Skin epidermis (tissue), 12 donors: ENCODE data around the gene FAM221B.

Source experiments
- H3K27ac ChIP-seq, 21 experiments: fragments of 200-600 bp; sonication (generic) in 11 of 21; one replicate each; pipeline ENCODE4 v1.5.0; 2020; ENCODE audit warnings: mild to moderate bottlenecking in 3 of 21, inconsistent platforms in 2 of 21, moderate library complexity in 2 of 21
- H3K4me3 ChIP-seq, 7 experiments: fragments of 200-600 bp; sonication (generic) in 2 of 7; one replicate each; pipeline ENCODE4 v1.5.0; 2020; ENCODE audit warnings: inconsistent platforms in 2 of 7, mild to moderate bottlenecking in 2 of 7, moderate library complexity in 1 of 7

Gene FAM221B, protein sequence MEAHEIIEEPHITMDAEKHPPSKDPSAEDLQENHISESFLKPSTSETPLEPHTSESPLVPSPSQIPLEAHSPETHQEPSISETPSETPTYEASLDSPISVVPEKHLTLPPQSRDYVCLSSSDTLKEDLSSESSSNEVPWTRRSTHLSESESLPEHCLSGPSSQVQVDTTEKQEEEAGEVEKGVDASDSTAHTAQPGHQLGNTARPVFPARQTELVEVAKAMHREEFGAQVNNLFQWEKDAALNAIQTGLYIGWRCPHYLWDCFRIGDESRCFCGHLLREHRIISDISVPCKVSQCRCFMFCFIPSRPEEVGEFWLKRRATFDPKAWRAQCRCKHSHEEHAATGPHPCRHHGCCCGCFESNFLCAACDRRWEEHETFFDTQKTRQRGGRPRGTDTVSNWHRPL

GRCh38 chr9:35828716-35829083, at the start of gene FAM221B:
TSS of gene FAM221B (minus strand) at chr9:35828732. CDS start at chr9:35826161, 2,571 bp downstream.
- H3K4me3 ChIP-seq = peak within 1 kb of the TSS; percentile 50 to 76 (median 75)
- H3K27ac ChIP-seq = peak within 1 kb of the TSS; percentile 75 to 98 (median 87)

DNA sequence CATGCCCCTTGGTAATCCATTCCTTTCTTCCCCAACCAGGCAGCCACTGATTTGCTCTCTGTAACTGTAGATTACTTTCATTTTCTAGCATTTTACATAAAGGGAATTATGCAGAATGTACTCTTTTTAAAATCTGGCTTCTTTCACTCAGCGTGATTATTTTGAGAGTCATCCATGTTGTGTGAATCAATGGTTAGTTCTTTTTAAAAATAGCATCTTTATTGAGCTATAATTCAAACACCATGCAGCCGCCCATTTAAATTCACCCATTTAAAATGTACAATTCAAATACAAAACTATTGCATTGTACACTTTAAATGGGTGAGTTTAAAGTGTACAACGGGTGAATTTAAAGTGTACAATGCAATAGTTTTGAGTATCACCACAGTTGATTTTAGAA, 44.0 kb upstream of the FAM221B start:
- H3K27ac ChIP-seq = no peak overlapping the region

DNA sequence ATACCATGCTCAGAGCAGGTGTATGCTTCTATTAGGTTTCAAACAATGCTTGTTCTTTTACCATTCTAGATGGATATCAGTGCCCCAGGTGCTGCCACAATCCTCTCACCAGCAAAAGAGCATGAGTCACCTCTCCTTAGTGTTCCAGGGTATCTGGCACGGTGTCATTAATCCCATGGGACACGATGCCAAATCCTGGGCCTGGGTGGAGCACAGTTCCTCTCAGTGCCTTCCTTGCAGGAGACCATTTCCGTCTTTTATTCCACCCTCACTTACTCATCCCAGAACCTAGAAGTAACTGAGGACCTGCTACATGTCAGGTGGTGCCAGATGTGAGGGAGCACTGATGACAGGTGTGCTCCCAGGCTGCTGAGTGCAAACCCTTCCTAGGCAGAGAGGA, 43.0 kb upstream of the FAM221B start:
- Histone ChIP-seq H3K27ac (no peak overlapping the region), H3K4me3 (no peak overlapping the region)

More for the DNA sequence above, 44.0 kb upstream of the FAM221B start:
- no peak overlapping the region for H3K4me3 ChIP-seq

DNA sequence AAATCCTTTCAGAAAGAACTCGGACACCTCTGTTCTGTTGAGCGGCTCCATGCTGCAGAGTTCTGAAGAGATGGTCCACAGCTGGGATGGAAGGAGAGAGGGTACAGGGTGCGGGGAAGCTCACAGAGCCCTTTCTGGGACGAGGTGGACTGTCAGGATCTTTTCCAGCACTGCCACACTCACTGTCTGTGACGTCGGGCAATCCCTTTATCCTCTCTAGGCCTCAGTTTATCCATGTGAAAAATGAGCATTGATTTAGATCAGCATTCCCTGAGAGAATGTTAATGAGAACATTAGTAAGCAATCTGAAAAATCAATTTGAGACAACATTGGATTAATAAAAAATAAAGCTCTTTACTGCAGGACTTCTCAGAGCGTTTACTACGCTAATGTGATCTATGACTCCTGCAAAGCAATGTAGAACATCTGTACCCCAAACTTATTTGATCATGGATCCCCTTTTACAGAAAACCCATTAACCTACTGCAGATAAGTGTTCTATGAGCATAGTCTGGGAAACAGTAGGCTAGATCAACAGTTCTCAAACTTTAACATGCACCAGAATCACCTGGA, 41.9 kb upstream of the FAM221B start, which contains the start of gene OR13J1:
Gene OR13J1 (minus strand): TSS at position 51 of the 573 bp plus-strand sequence. CDS start 0 bp downstream, at position 51.
- H3K4me3 ChIP-seq = no peak within 1 kb of the TSS
- no peak within 1 kb of the TSS for H3K27ac ChIP-seq

DNA sequence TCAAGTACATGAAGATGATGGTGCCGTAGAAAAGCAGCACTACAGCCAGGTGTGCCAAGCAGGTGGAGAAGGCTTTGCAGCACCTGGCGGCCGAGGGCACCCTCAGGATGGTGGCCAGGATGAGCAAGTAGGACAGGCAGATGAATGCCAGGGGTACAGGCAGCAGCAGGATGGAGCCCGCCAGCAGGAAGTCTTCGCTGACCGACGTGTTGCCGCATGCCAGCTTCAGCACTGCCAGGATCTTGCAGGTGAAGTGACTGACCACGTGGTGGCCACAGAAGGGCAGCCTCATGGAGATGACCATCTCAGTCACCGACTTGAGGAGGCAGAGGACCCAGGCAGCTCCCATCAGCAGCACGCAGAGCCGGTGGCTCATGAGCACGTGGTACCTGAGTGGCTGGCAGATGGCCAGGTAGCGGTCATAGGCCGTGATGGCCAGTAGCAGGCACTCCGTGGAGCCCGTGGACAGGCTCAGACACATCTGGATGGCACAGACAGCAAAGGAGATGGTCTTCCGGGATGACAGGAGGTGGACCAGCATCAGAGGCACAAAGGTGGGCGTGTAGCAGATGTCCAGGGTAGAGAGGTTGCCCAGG, 41.2 kb upstream of the FAM221B start:
- H3K4me3 ChIP-seq = no peak overlapping the region
- no peak overlapping the region for H3K27ac ChIP-seq

- Histone ChIP-seq H3K27ac (no peak overlapping the region), H3K4me3 (no peak overlapping the region)
Observed at GRCh38 chr9:35868933-35869332, 40.4 kb upstream of the FAM221B start.

DNA sequence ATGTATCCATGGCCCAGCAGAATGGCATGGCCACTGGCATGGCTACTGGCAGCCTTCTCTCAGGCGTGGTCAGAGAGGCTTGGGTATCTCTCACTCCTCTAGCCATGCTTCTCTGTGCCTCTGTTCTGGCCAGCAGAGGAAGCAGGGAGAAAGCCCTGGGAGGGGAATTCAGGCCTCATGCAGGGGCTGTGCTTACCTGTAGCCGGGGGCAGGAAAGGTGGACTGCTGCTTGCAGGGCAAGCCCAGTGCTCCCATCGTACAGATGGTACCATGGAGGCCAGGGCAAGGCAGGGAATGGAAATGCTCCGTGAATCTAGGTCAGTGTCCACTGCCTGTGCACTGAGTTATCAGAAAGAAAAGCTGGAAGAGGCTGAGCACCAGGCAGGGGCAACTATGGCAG, 39.0 kb upstream of the FAM221B start:
- Histone ChIP-seq H3K4me3 (no peak overlapping the region), H3K27ac (no peak overlapping the region)

DNA sequence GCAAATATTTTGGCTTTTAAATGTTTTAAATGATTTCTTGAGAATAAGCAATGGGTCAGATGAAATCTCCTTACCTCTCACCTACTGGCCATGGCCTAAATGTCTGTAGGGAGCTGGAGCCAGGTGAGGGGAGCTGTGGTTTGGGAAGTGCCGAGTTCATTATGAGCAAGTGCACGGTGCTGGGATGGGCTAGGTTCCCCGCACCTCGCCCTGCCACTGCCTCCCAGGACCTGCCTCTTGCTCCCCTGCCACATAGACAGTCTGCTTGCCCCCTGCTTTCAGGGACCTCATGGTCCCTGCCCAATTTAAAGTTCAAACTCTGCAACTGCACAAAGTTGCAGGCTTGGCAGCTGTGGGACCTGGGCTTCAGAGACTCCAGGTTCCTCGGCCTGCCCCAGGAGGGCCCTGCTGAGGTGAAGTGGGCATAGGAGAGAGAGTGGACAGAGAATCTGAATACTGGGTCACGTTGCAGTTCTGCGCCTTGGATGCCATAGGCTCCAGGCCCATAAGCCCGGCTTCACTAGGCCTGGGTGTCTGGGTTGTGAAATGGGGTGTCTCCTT, 36.2 kb upstream of the FAM221B start:
- H3K4me3 ChIP-seq = no peak overlapping the region
- no peak overlapping the region for H3K27ac ChIP-seq

DNA sequence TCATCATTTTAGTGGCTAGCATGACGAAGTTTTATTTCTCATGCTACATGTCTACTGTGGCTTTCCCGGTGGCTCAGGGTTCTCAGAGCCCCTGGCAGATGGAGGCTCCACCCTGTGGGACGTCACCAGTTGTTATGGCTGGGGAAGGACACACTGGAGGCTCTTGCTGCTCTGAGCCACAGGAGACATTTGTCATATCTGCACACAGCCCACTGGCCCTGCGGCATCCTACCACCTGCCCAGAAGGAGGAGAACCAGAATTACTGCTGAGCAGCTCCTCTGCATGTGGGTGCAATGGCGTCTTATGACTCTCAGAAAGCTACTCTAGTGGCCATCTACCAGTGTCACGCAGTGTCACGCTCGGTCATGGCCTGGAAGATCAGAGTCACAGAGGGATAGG, 35.1 kb upstream of the FAM221B start:
- H3K27ac ChIP-seq = no peak overlapping the region
- H3K4me3 ChIP-seq = no peak overlapping the region

DNA sequence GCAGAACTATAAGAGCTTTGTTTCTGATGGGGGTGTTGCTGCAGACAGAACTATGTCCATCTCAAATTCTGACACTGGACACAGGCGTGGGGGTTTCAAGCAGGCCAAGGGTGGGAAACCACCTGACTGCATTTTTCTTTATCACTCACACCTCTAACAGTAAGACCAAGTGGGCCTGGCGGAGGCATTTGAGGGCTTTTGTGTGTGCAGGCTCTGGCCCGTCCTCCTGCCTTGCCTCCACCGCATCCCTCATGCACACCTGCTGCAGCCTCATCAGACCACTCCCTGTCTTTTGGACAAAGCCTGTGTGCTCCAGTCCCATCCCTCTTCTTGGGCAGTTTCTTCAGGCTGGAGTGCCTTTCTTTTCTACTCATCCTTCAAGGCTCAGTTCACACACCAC, 33.8 kb upstream of the FAM221B start:
- no peak overlapping the region for H3K4me3 ChIP-seq

DNA sequence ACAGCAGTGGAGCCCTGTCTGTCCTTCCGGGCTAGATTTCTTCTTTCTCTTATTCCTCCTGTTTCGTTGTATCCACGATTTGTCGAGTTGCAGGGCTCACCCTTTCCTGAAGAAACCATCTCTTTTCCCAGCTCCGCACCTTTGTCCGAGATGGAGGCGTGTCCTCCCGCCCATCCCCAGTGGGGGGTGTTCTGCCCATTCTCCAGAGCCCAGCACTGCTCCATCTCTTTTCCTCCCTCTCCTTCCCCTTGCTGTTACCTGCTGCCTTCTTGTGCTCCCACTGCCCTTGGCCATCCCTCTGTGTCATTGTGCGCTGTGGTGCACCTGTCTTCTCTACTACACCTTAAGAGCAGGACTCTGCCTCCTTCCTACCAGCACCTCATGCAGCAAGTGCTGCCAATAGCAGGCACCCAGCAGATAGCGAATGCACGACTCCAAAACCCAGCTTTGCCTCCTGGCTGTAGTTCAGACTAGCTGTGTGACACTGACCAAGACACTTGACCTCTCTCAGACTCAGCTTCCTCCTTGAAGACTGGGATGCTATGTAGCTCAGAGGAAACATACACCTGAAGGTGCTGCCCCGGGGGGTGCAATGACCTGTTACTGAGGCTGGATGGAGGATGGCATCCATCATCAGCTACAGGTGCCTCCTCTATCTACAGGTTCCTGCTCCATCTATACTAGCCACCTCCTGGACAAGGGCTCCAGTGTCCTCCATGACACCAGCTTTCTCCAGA, 32.8 kb upstream of the FAM221B start:
- Histone ChIP-seq H3K4me3 (no peak overlapping the region), H3K27ac (no peak overlapping the region)

More for the DNA sequence above, 33.8 kb upstream of the FAM221B start:
- H3K27ac ChIP-seq = no peak overlapping the region

DNA sequence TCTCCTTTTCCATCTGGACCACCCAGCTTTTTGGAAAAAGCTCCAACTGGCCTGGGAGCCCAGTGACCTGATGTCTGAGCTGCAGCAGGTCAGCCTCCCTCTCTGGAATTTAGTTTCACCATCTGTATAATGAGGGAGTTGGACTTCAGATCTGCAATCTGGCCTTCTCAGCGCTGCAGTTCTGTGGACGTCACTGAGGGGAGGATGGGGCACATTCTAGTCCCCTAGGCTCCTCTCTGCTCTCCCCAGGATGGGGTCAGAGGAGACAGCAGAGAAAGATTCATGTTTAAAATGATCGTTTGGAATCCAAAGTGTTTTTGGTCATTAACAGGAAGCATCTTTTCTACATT, 31.4 kb upstream of the FAM221B start:
- Histone ChIP-seq H3K27ac (no peak overlapping the region), H3K4me3 (no peak overlapping the region)

- Histone ChIP-seq H3K27ac (no peak overlapping the region), H3K4me3 (no peak overlapping the region)
Observed at GRCh38 chr9:35859310-35859989, 30.9 kb upstream of the FAM221B start.

GRCh38 chr9:35858458-35858857, 29.9 kb upstream of the FAM221B start:
- Histone ChIP-seq H3K4me3 (no peak overlapping the region), H3K27ac (no peak overlapping the region)

DNA sequence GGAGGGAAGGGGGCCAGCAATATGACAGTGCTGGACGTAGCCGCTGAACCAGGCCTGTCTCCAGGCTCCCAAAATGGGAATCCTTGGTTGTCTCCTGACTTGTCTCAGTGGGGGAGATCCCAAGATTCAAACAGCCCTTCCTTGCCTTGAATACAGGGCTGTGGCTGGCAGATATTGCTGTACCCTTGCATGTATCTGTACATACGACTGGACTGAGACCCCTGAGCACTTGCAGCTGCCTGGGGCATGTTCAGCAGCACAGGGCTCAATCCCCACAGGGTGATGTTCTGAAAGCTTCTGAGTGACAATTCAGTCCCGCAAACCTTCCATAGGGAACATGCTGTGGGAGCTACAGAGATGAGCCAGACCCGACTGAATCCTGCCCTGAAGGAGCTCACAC, 28.4 kb upstream of the FAM221B start:
- H3K4me3 ChIP-seq = no peak overlapping the region
- H3K27ac ChIP-seq = no peak overlapping the region

DNA sequence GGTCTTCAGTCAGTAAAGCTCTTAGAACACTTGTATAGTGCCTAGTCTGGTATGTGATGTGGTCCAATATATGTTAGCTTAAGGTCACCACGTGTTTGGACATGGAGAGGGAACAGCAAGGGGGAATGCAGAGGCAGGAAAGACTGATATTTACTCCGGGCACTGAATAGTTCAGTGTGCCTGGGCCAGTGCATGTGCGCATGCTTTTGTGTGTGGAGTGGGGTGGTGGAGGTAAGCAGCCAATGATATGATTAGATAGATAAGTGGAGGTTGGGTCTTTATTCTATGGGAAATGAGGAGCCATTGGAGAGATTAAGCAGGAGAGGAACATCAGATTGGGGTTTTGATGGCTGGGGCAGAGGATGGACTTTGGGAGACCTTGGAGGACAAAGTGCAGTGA, 27.7 kb upstream of the FAM221B start:
- no peak overlapping the region for H3K4me3 ChIP-seq
- H3K27ac ChIP-seq = no peak overlapping the region

DNA sequence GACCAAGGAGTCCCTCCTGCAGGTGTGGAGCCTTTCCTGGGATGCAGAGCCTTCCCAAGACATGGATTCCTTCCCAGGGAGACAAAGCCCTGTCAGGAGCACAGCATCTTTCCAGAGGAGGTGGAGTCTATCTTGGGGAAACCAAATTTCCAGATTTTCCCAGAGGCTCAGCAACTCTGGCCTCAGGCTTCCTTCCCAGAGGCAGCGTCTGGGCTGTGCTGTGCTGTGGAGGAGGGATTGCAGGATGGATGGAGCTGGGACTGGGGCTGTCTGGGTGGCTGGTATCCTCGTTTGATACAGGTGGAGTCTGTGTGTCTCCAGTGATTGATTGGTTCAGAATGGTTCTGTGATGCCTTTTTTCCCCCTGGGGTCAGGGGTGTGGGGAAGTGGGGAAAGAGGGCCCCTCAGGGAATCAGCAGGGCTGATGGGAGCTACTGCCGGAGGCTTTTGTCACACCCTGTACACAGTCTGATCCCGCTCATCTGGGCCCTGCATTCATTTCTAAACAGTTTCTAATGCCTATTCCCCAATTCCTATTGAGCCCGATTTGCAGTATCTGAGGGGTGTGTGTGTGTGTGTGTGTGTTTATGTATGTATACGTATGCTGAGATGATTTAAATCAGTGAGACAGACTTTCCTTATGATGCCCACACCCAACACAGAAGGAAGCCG, 25.7 kb upstream of the FAM221B start:
- Histone ChIP-seq H3K27ac (no peak overlapping the region), H3K4me3 (no peak overlapping the region)

GRCh38 chr9:35852876-35853865, 24.6 kb upstream of the FAM221B start:
- H3K4me3 ChIP-seq = no peak overlapping the region
- no peak overlapping the region for H3K27ac ChIP-seq
